Cardiac septum (tissue), 1 donor: Measurements from ENCODE around the gene PWWP2B. TPM values are rescaled to one million over a fixed set of nuclear protein-coding genes. Genes with fewer than 3 reads are reported as not detected.
"Not testable (repeated sequence)": the region's sequence is repeated elsewhere in the genome, so short reads cannot be mapped to it uniquely, and the experiment has no call there.

ENCODE experiments used
- DNase-seq: peaks from one replicate; pipeline ENCODE4 v3.0.0-alpha.2; 2020; ENCODE audit warnings: low spot score
- intact Hi-C: fragments of 100-400 bp; cut with DNase I; formaldehyde crosslinking; loops from one replicate; pipeline ENCODE4 v1.14.0; 2022
- total RNA-seq: library from RNA; stranded (reverse); fragmentation: NEBNext Ultra II Directional; extraction: Animal tissue kit (Norgen Biotek cat#: 25700); gene quantifications from one replicate; pipeline ENCODE4 v1.2.1, GENCODE V29; 2021
- donor health status: DM: no; HTN: no; CAD: no.

Gene PWWP2B
- total RNA-seq, 1 donor from 2014 or later = 14.3 TPM

DNA sequence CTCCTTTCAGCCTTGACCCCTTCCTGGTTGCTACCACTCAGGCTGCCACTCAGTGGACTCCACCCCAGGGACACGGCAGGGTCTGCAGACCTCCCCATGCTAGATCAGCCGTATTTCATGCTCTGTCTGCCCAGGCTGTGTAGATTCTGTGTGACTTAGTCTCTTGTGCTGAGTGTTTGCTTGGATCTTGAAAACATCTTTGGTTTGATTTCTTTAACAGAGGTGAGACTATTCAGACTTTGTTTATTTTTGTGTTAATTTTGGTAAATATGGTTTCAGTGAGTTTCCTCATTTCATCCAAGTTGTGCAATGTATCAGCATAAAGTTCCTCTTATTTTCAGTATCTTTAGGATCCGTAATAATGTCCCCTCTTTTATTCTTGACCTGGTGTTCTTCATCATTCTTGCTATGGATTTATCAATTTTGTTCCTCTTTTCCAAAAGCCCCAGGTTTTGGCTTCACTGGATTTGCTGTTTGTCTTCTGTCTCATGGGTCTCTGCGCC, 21.2 kb upstream of the PWWP2B start:
- intact Hi-C loops = no loop called here
- DNase-seq = no peak

DNA sequence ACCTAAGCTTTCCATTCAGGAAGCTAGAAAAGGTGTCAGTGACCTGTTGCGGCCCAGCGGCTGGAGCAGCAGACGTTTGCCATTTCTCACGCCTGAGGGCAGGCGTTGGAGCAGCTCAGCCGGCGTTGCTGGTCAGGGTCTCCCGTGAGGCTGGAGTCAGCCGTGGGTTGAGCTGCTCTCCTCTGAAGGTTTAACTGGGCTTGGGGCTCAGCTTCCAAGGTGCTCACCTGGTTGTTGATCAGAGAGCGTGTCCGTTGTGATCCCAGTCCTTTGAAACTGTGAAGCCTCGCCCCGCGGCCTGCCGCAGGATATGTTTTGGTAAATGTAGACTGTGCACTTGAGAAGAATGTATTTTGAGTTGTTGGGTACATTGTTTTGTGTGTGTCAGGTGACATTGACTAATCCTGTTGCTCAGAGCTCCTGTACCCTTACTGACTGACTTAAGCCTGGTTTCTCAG, 20.6 kb upstream of the PWWP2B start:
- DNase-seq = no peak
- intact Hi-C loops = no loop called here

DNA sequence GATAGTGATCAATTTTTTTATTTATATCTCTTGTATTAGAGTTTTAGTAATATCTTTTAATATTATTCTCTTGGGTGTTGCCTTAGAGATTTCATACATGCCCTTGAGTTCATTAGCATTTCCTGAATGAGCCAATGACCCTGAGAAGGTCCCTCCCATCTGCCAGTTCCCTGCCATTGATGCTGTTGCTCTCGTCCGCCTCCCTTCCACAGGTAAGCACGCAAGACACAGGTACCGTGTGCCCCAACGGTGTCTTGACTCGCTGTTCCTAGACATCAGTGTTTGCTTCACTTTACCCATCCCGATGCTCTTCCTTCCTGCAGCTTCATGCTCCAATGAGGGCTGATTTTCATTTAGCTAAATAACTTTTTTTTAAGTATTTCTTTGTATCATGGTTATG, 19.7 kb upstream of the PWWP2B start:
- intact Hi-C loops = no loop called here
- DNase-seq = no peak

- DNase-seq, intact Hi-C loops: not testable (repeated sequence)
These were observed 18.0 kb upstream of the PWWP2B start for GRCh38 chr10:132379026-132379425.

GRCh38 chr10:132380986-132381385, 16.0 kb upstream of the PWWP2B start:
- intact Hi-C loops, DNase-seq: not testable (repeated sequence)

DNA sequence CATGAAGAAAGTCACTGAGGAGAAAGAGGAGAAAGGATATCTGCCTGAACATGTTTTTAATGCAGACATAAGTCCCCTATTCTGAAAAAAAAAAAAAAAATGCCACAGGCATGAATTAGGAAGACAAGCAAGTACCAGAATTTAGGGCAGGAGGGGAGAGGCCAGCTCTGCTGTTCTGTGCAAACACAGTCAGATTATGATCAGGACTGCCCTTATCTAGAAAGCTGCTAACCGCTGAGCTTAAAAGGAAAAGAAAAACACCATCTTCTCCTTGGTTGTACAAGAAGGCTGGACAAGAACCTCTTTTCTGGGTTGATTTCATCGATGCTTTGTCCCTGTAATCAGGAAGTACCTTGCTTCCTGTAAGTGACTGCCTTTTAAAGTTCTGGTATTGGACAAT, 15.3 kb upstream of the PWWP2B start:
- intact Hi-C loops = no loop called here
- no peak for DNase-seq

- intact Hi-C loops = no loop called here
- DNase-seq = no peak
These were observed 14.6 kb upstream of the PWWP2B start for GRCh38 chr10:132382231-132382922.

DNA sequence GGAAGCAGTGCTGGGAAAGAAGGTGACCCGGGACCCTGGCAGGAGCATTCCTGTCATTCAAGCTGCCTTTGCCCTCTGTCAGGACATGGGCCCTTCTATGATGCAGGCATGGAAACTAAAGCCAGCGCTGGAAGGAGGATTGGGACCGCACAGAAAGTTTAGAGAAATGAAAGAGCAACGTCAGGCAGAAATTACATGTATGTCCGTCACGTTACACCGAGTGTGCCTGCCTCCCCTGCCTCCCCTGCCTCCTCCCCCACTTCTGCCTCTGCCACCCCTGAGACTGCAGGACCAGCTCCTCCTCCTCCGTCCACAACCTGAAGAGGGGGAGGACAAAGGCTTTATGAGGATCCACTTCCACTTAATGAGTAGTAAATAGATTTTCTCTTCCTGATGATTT, 13.9 kb upstream of the PWWP2B start:
- DNase-seq = no peak
- intact Hi-C loops = no loop called here

DNA sequence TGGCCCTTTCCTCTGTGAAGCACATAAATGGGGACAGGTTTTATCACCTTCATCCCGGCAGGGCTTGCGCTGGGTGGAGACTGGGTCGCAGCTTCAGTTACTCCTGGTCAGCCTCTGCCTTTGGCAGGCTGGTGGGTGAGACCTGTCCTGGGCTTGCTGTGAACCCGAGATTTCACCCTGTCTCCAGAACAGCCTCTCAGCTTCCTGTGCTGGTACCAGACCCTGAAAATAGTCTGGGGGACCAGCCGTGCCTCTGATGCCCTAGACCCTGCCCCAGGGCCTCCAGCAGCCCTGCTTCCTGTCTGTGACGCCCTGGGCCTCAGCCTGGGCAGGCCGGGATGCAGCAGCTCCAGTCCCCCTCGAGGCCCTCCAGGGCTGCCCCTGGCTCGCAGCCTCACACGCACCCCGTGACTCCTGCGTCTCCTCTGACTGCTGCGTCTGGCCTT, 13.2 kb upstream of the PWWP2B start:
- DNase-seq = no peak
- intact Hi-C loops = no loop called here

DNA sequence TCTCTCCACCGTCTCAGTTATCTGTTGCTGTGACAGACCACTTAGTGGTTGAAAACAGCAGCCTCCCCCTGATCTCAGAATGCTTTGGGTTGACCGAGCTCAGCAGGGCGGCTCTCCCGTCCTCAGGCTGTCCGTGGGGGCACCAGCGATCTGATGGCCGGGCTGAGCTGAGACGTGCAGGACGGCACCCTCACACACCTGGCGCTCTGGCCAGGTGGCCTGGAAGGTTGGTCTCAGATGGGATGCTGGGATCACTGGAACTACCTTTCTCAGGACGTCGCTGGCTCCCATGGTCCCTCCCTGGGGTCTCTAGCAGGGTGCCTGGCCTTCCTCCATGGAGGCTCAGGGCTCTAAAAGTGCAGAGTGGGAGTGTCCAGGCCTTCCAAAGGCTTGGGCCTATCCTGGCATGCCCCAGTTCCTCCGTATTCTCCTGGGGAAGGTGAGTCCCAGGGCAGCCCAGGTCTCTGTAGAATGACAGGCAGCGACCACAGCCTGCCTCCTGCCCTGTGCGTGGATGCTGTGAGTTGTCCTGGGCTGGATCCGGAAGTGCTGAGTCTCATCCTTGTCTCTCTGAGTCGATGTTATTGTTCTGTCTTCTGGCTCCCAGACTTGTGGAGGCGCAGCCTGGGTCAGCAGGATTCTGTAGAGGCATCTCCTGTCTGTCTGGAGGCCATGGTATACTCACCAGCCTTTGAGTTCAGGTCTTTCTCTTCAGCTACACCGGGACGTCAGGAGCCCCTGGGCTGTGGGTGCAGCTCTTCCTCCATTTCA, 12.2 kb upstream of the PWWP2B start:
- intact Hi-C loops = no loop called here
- no peak for DNase-seq

- DNase-seq = no peak
- intact Hi-C loops = no loop called here
These were observed 11.7 kb upstream of the PWWP2B start for GRCh38 chr10:132385389-132385667.

DNA sequence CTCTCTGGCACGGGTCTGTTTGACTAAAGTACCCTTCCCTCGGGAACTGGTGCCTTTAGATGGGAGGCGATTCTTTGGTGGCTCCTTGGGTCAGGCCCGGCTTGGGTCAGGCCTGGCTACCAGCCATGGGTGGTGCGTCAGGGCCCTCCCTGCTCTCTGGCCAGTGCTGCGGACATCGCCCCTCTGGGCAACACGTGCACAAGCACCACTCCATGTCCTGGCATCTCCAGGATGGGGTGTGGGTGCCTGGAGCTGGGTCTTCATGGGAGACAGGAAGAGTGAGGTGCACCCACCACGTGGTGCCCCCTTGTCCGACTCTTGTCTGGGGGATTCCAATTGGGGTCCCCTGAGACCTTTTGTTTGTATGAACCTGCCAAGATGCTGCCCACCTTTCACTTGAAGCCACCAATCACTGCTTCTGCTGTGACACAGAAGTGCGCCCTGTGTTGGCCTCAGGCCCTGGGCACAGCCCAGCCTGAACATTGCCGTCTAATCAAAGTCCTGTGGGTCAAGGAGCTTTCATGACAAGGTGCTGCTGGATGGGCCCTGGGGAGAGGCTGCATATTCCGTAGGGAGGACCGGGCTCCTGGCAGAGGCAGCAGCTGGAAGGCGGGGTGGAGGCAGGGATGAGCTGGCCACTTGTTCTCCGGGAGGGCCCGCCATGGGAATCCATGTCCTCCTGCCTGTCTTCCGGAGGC, 11.1 kb upstream of the PWWP2B start:
- intact Hi-C loops = no loop called here
- no peak for DNase-seq

GRCh38 chr10:132386419-132386831, 10.6 kb upstream of the PWWP2B start:
- DNase-seq = no peak
- intact Hi-C loops = no loop called here

GRCh38 chr10:132386896-132387295, 10.1 kb upstream of the PWWP2B start:
- intact Hi-C loops = loop anchor here (1.0 kb wide), 1 partner anchor 66 kb away; no protein-coding TSS in a partner anchor

GRCh38 chr10:132387764-132388210, 9.2 kb upstream of the PWWP2B start:
- peak; percentile 87 for DNase-seq
- intact Hi-C loops = loop anchor here (1.0 kb wide), 1 partner anchor 66 kb away; no protein-coding TSS in a partner anchor

More at GRCh38 chr10:132386896-132387295, 10.1 kb upstream of the PWWP2B start:
- DNase-seq = not testable (repeated sequence)

- DNase-seq = no peak
- intact Hi-C loops = no loop called here
These were observed 8.0 kb upstream of the PWWP2B start for GRCh38 chr10:132388891-132389432.

DNA sequence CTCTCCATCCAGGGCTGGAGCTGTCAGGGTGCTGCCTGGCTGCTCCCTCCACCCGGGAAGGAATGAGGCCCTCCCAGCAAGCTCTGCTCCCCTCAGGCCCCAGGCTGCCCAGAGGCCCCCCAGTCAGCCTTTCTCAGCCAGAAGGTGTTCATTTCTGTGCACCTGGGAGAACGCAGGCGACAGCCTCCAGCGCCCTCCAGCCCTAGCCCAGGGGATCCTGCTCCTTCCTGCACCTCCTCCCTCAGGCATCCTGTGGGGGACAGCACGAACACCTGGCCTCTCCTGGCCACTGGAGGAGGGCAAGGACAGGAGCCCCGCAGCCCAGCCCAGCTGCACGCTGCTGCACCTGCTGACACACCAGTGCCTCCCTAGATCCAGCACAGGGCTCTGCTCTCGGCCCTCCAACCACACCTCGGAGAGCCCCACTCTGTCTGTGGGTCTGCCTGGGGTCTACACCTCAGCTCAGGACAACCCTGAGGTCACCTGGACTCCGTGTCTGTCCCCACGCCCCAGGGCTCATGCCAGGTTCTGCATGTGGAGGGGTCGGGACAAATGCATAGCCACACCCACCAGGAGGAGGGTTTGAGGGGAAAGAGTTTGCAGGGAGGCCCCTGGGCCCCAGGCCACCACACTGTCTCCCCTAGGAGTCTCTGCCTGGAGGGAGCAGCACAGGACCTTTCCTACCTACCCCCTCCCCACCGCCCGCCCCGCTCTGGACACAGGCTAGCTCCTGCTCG, 7.4 kb upstream of the PWWP2B start:
- no peak for DNase-seq
- intact Hi-C loops = no loop called here

- DNase-seq = no peak
- intact Hi-C loops = no loop called here
These were observed 6.7 kb upstream of the PWWP2B start for GRCh38 chr10:132390170-132390920.
